ENCODE results near the gene UBL5.

DNA sequence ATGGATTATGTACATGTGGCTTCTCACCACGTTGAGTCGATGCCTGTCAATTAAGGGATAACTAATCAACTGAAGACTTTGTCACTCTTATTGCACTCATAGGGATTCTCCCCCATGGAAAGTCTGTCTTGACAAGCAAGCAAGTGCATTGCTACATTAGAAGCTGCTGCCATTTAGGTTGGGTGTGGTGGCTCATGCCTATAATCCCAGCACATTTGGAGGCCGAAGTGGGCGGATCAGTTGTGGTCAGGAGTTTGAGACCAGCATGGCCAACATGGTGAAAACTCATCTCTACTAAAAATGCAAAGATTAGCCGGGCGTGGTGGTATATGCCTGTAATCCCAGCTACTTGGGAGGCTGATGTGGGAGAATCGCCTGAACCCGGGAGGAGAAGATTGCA is 40.9 kb upstream of the UBL5 start:
- TF ChIP-seq, protein P1, sequence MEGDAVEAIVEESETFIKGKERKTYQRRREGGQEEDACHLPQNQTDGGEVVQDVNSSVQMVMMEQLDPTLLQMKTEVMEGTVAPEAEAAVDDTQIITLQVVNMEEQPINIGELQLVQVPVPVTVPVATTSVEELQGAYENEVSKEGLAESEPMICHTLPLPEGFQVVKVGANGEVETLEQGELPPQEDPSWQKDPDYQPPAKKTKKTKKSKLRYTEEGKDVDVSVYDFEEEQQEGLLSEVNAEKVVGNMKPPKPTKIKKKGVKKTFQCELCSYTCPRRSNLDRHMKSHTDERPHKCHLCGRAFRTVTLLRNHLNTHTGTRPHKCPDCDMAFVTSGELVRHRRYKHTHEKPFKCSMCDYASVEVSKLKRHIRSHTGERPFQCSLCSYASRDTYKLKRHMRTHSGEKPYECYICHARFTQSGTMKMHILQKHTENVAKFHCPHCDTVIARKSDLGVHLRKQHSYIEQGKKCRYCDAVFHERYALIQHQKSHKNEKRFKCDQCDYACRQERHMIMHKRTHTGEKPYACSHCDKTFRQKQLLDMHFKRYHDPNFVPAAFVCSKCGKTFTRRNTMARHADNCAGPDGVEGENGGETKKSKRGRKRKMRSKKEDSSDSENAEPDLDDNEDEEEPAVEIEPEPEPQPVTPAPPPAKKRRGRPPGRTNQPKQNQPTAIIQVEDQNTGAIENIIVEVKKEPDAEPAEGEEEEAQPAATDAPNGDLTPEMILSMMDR (IDR thresholded peaks at IDR 0.05), result no peak
- TF ChIP-seq POLR2AphosphoS2 (conservative IDR thresholded peaks at IDR 0.05; ENCODE audit: low read length) (no peak), MAFK (IDR thresholded peaks at IDR 0.05; ENCODE audit: partially characterized antibody) (no peak), RFX5 (IDR thresholded peaks at IDR 0.05) (no peak), CBX8 (IDR thresholded peaks at IDR 0.05) (no peak), HOXA7 (CRISPR knock-in tag; IDR thresholded peaks at IDR 0.05) (no peak), SMC3 (IDR thresholded peaks at IDR 0.05) (no peak), EP300 (IDR thresholded peaks at IDR 0.05) (no peak), RCOR1 (IDR thresholded peaks at IDR 0.05; ENCODE audit: low read depth, low read length) (no peak), BHLHE40 (IDR thresholded peaks at IDR 0.05; ENCODE audit: low read depth, low read length) (no peak)
- TF ChIP-seq, protein P2, sequence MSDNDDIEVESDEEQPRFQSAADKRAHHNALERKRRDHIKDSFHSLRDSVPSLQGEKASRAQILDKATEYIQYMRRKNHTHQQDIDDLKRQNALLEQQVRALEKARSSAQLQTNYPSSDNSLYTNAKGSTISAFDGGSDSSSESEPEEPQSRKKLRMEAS (IDR thresholded peaks at IDR 0.05), result no peak
